K562 (cell line): ENCODE results near the gene MAGI2. TPM values are rescaled to one million over a fixed set of nuclear protein-coding genes. Genes with fewer than 3 reads are reported as not detected.

Experiments used
- ATAC-seq: fragments of 200-7000 bp; cut with Tn5 transposase; 3 replicates; pipeline ENCODE4 v1.9.1; 2020; ENCODE audit warnings: moderate library complexity
- BruUV-seq: library from RNA; stranded (reverse); fragments of 400-500 nt; replicated peaks from 2 replicates; lab custom pipeline; 2021; lab: Mats Ljungman, UMichigan
- CTCF ChIA-PET: fragments of 300-600 bp; formaldehyde crosslinking; extraction: SDS; loops from one replicate; lab custom pipeline; 2021; ENCODE audit warnings: low intra/inter-chr PET ratio; lab: Yijun Ruan, JAX
- POLR2A ChIA-PET: fragments of 300-600, 350-650 bp; sonication (Branson Sonifier 250); formaldehyde crosslinking; extraction: SDS; loops from one replicate; lab custom pipeline; 2021; ENCODE audit warnings: antibody characterized with exemption, inconsistent platforms; lab: Yijun Ruan, JAX
- DNase-seq, 4 experiments: peaks; one replicate each; pipeline versions ENCODE4 v3.0.0 to v3.0.0-alpha.2; 2011 to 2018; ENCODE audit warnings: low spot score in 3 of 4, mixed read lengths in 3 of 4; ENCODE audit errors: extremely low read depth in 1 of 4
- FAIRE-seq: peaks from 2 replicates; lab custom pipeline; 2011; peaks lifted over from hg19 to GRCh38; lab: Jason Lieb, UNC
- H2AFZ ChIP-seq: 2 replicates; pipeline ENCODE4 v1.6.0; 2011; ENCODE audit warnings: low read depth, low read length, control low read depth, inconsistent platforms
- H3K27ac ChIP-seq: fragments of 200-600 bp; 3 replicates; pipeline ENCODE4 v1.8.0; 2011; ENCODE audit warnings: low read depth, mild to moderate bottlenecking, control low read depth, inconsistent platforms, low read length, moderate library complexity, mixed read lengths; ENCODE audit errors: extremely low read depth
- H3K27me3 ChIP-seq, 2 experiments: fragments of 300-600 bp in 1 of 2; 2 replicates in 1 of 2; 3 replicates in 1 of 2; pipeline versions ENCODE4 v1.6.0 to v1.8.0; 2011; ENCODE audit warnings: inconsistent platforms in 2 of 2, low read length in 2 of 2, mild to moderate bottlenecking in 1 of 2, mixed read lengths in 1 of 2, moderate library complexity in 1 of 2; ENCODE audit not compliant: control insufficient read depth in 2 of 2, insufficient read depth in 2 of 2
- H3K36me3 ChIP-seq: fragments of 300-600 bp; 3 replicates; pipeline ENCODE4 v1.8.0; 2011; ENCODE audit warnings: mild to moderate bottlenecking, low read length, inconsistent platforms; ENCODE audit not compliant: control insufficient read depth, insufficient read depth
- H3K4me1 ChIP-seq, 2 experiments: fragments of 200-600 bp in 1 of 2; replicated peaks in 1 of 2; 2 replicates in 1 of 2; 3 replicates in 1 of 2; pipeline versions ENCODE4 v1.5.1 to v1.8.0; 2011; ENCODE audit warnings: inconsistent platforms in 2 of 2, low read length in 2 of 2, mild to moderate bottlenecking in 1 of 2, mixed read lengths in 1 of 2, moderate library complexity in 1 of 2; ENCODE audit not compliant: control insufficient read depth in 2 of 2, insufficient read depth in 2 of 2
- H3K4me2 ChIP-seq: 2 replicates; pipeline ENCODE4 v1.6.1; 2011; ENCODE audit warnings: low read length, control low read depth, inconsistent platforms, mixed read lengths; ENCODE audit not compliant: insufficient read depth
- H3K4me3 ChIP-seq: fragments of 200-600 bp; sonication (generic), shearing (Covaris generic); 2 replicates; pipeline ENCODE4 v1.5.1; 2016; ENCODE audit warnings: control low read depth, inconsistent platforms
- H3K79me2 ChIP-seq: fragments of 200-600 bp; 3 replicates; pipeline ENCODE4 v1.8.0; 2011; ENCODE audit warnings: low read length, inconsistent platforms; ENCODE audit not compliant: control insufficient read depth, insufficient read depth
- H3K9ac ChIP-seq, 2 experiments: 2 replicates each; pipeline versions ENCODE4 v1.6.0 to v1.6.1; 2011; ENCODE audit warnings: low read depth in 2 of 2, low read length in 2 of 2, control low read depth in 1 of 2, inconsistent platforms in 1 of 2, mild to moderate bottlenecking in 1 of 2, mixed read lengths in 1 of 2; ENCODE audit not compliant: insufficient read depth in 1 of 2
- H3K9me1 ChIP-seq: one replicate; pipeline ENCODE4 v1.6.0; 2011; ENCODE audit warnings: inconsistent platforms, mild to moderate bottlenecking, low read length, moderate library complexity; ENCODE audit not compliant: control insufficient read depth, insufficient read depth
- H3K9me3 ChIP-seq: replicated peaks from 2 replicates; pipeline ENCODE4 v1.5.1; 2011; ENCODE audit warnings: low read depth, low read length, inconsistent platforms; ENCODE audit not compliant: control insufficient read depth, insufficient read depth
- H4K20me1 ChIP-seq: replicated peaks from 2 replicates; pipeline ENCODE4 v1.6.1; 2011; ENCODE audit warnings: low read length, inconsistent platforms, mixed read lengths; ENCODE audit not compliant: control insufficient read depth, insufficient read depth
- ARHGAP35 ChIP-seq: fragments of 450-650 bp; IDR thresholded peaks from 2 replicates; pipeline ENCODE4 v1.6.1; 2018; ENCODE audit not compliant: partially characterized antibody
- CREB3 ChIP-seq: fragments of 450-650 bp; conservative IDR thresholded peaks from 2 replicates; pipeline ENCODE4 v1.6.1; 2016; ENCODE audit warnings: missing genetic modification characterization, low read depth, mild to moderate bottlenecking, missing compliant biosample characterization, moderate library complexity
- DEAF1 ChIP-seq: fragments of 450-650 bp; formaldehyde crosslinking; IDR thresholded peaks from 2 replicates; pipeline ENCODE4 v1.4.0; 2020; ENCODE audit warnings: mild to moderate bottlenecking, moderate library complexity
- ESRRA ChIP-seq: fragments of 450-650 bp; IDR thresholded peaks from 2 replicates; pipeline ENCODE4 v1.6.1; 2014; ENCODE audit warnings: low read depth, mild to moderate bottlenecking, moderate library complexity, borderline replicate concordance
- GTF2F1 ChIP-seq: IDR thresholded peaks from 2 replicates; pipeline ENCODE4 v1.6.1; 2011; ENCODE audit warnings: low read depth, low read length, improper control_type of control experiment
- HDAC8 ChIP-seq: fragments of 450-650 bp; IDR thresholded peaks from 2 replicates; pipeline ENCODE4 v1.6.1; 2016; ENCODE audit warnings: mild to moderate bottlenecking, missing genetic modification characterization, moderate library complexity, missing compliant biosample characterization
- HMG20A ChIP-seq: fragments of 450-650 bp; formaldehyde crosslinking; conservative IDR thresholded peaks from 2 replicates; pipeline ENCODE4 v1.4.0; 2020; ENCODE audit warnings: mild to moderate bottlenecking, mixed read lengths
- MBD1 ChIP-seq: fragments of 250-450 bp; sonication (Bioruptor Pico); IDR thresholded peaks from 2 replicates; pipeline ENCODE4 v1.8.0; 2022; ENCODE audit warnings: inconsistent platforms
- PATZ1 ChIP-seq: fragments of 250-450 bp; sonication (Bioruptor Pico); IDR thresholded peaks from 2 replicates; pipeline ENCODE4 v1.5.0; 2020; ENCODE audit warnings: mild to moderate bottlenecking, borderline replicate concordance
- POLR3G ChIP-seq: IDR thresholded peaks from 2 replicates; pipeline ENCODE4 v1.6.1; 2011; ENCODE audit not compliant: insufficient read length, insufficient replicate concordance; ENCODE audit errors: extremely low read depth
- PURB ChIP-seq: sonication (generic); formaldehyde crosslinking; IDR thresholded peaks from 2 replicates; pipeline ENCODE4 v1.9.0; 2021; ENCODE audit warnings: low read depth, mild to moderate bottlenecking, missing genetic modification reagents
- ZNF592 ChIP-seq: fragments of 450-650 bp; IDR thresholded peaks from 2 replicates; pipeline ENCODE4 v1.6.1; 2017; ENCODE audit warnings: antibody characterized with exemption, mild to moderate bottlenecking
- WGBS: fragments of 100-300 bp; shearing (Covaris generic); methylation state at CpG from one replicate; pipeline ENCODE4 v1.1.6; 2016; ENCODE audit warnings: low coverage, mixed read lengths; ENCODE audit not compliant: insufficient coverage; ENCODE audit errors: missing lambda C conversion rate; 5-methylcytosine and 5-hydroxymethylcytosine counted together
- in situ Hi-C: fragments of 300-500 bp; cut with MboI; formaldehyde crosslinking; loops from 4 replicates; pipeline ENCODE4 v1.15.0; 2018; ENCODE audit warnings: inconsistent platforms, mixed read lengths
- intact Hi-C: fragments of 100-400 bp; cut with micrococcal nuclease; formaldehyde crosslinking; loops from 2 replicates; pipeline ENCODE4 v1.14.2; 2022
- polyA plus RNA-seq, 8 experiments: library from polyadenylated mRNA; depleted of rRNA in 4 of 8; stranded (reverse) in 5 of 8; unstranded in 3 of 8; fragments of >200 nt; fragmentation: Nextera tagmentation in 2 of 8; fragmentation: Illumina TruSeq in 1 of 8; extraction: Ambion mirVana in 2 of 8; extraction: Trizol in 1 of 8; gene quantifications; 2 replicates each; pipeline versions ENCODE4 v1.2.1 to v1.2.3, GENCODE V29; 2011 to 2014; ENCODE audit warnings: inconsistent platforms in 1 of 8, missing spikeins in 1 of 8
- total RNA-seq, 7 experiments: library from RNA; depleted of rRNA in 6 of 7; stranded (reverse); fragments of >200 nt in 6 of 7; fragmentation: Illumina TruSeq in 2 of 7; extraction: Trizol in 2 of 7; gene quantifications; 2 replicates each; pipeline versions ENCODE4 v1.2.1 to v1.2.3, GENCODE V29; 2011 to 2021; ENCODE audit warnings: low replicate concordance in 1 of 7

The MAGI2 gene
- total and polyA plus RNA-seq, 9 of the 15 experiments (the other 6 are each of a cell fraction or from before 2014, with no cell fraction given), result 0.27 to 1.4 (median 0.70) TPM

GRCh38 chr7:78323118-78323517, 1130.3 kb downstream of the MAGI2 start:
- intact Hi-C loops, result no loop called here
- H3K27ac ChIP-seq, result no peak overlapping the region
- no peaks in the 10 kb centered on the region for H4K20me1 ChIP-seq
- H3K9ac ChIP-seq, result no peak overlapping the region
- no TSS peak for BruUV-seq
- H3K4me1 ChIP-seq, result no peaks in the 10 kb centered on the region
- H3K36me3 ChIP-seq, result no peaks in the 10 kb centered on the region
- no peak for FAIRE-seq
- H3K4me3 ChIP-seq, result no peak overlapping the region
- H3K79me2 ChIP-seq, result no peaks in the 10 kb centered on the region
- ChIA-PET POLR2A (no interaction called here), CTCF (no interaction called here)
- H3K9me3 ChIP-seq, result no peaks in the 10 kb centered on the region
- 0% methylated on average over 1 of the region's 1 CpG for WGBS
- no peaks in the 10 kb centered on the region for H3K27me3 ChIP-seq
- H2AFZ ChIP-seq, result no peak overlapping the region
- ATAC-seq, result no peak
- no peak for DNase-seq
- no peaks in the 10 kb centered on the region for H3K9me1 ChIP-seq
- in situ Hi-C loops, result no loop called here
- H3K4me2 ChIP-seq, result no peak overlapping the region
- TF ChIP-seq ZNF592 (no peak), ARHGAP35 (no peak), MBD1 (CRISPR knock-in tag) (no peak), POLR3G (no peak), GTF2F1 (no peak), HDAC8 (tag) (no peak), DEAF1 (CRISPR knock-in tag) (no peak), PURB (CRISPR knock-in tag) (no peak), CREB3 (tag) (no peak), PATZ1 (CRISPR knock-in tag) (no peak), ESRRA (no peak), HMG20A (CRISPR knock-in tag) (no peak)
